ENCODE measurements around the gene APP.

DNA sequence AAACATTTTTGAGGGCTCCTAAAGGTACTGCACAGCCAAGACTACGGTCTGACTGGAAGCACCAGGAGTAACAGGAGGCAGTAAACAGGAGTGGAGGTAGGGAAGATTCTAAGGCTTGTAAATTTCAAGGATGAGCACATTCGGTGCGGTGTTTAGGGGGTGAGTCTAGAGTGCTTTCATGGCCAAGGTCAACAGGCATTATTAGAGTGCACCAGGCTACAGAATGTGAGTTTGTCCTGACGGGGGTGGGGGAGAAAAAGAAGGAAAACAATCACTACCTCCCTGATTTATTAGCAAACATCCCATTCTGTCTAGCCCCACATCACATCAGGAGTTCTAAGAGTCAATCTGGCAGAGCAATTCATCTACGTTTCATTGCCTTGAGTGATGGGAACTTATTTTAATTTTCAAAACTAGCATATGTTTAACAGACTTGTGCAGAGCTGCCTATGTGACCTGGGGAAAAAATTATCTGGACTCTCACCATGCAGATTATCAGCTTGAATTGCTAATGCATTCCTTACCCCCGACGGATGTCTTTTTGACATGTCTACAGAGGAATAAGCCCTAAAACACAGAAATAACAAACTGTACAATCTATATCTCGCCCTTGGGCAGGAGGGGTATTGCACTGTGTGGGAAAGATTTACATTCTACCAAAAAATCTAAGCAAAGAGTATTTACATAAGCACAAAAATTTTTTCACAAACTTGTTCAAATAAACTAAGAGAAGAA is 45.0 kb downstream of the APP start:
- no peak for TF ChIP-seq CTCF (IDR thresholded peaks at IDR 0.05; ENCODE audit: insufficient read depth, low read length, poor library complexity, severe bottlenecking)
- no peak for TF ChIP-seq EZH2phosphoT487 (conservative IDR thresholded peaks at IDR 0.05; ENCODE audit: low read length)
